DND-41 (cell line): ENCODE data around the gene NUDT22.

ENCODE experiments used
- ATAC-seq: fragments of 200-7000 bp; cut with Tn5 transposase; 3 replicates; pipeline ENCODE4 v1.9.1; 2021; ENCODE audit warnings: low read depth; ENCODE audit not compliant: insufficient read depth
- DNase-seq: peaks from one replicate; pipeline ENCODE4 v3.0.0-alpha.2; 2020
- H2AFZ ChIP-seq: 2 replicates; pipeline ENCODE4 v1.6.0; 2012; ENCODE audit warnings: low read depth, low read length
- H3K27ac ChIP-seq: 2 replicates; pipeline ENCODE4 v1.5.1; 2012; ENCODE audit warnings: low read length, inconsistent platforms
- H3K27me3 ChIP-seq: fragments of 200-600 bp; sonication (generic); 2 replicates; pipeline ENCODE4 v1.6.0; 2012; ENCODE audit warnings: low read length, mild to moderate bottlenecking, inconsistent platforms; ENCODE audit not compliant: insufficient read depth, poor library complexity
- H3K36me3 ChIP-seq: 2 replicates; pipeline ENCODE4 v1.5.1; 2012; ENCODE audit warnings: low read length, inconsistent platforms; ENCODE audit not compliant: insufficient read depth
- H3K4me1 ChIP-seq: 2 replicates; pipeline ENCODE4 v1.5.1; 2012; ENCODE audit warnings: mild to moderate bottlenecking, low read length; ENCODE audit not compliant: insufficient read depth
- H3K4me2 ChIP-seq: 2 replicates; pipeline ENCODE4 v1.6.0; 2012; ENCODE audit warnings: mild to moderate bottlenecking, moderate library complexity, low read length, inconsistent platforms; ENCODE audit not compliant: insufficient read depth
- H3K4me3 ChIP-seq, 2 experiments: fragments of 200-600 bp in 1 of 2; shearing (Covaris generic) in 1 of 2; 2 replicates each; pipeline ENCODE4 v1.5.1; 2012 to 2016; ENCODE audit warnings: inconsistent platforms in 2 of 2, low read length in 2 of 2, mild to moderate bottlenecking in 2 of 2, low read depth in 1 of 2, moderate library complexity in 1 of 2
- H3K79me2 ChIP-seq: 2 replicates; pipeline ENCODE4 v1.6.0; 2012; ENCODE audit warnings: low read length, inconsistent platforms; ENCODE audit not compliant: insufficient read depth
- H3K9ac ChIP-seq: 2 replicates; pipeline ENCODE4 v1.6.0; 2012; ENCODE audit warnings: low read depth, mild to moderate bottlenecking, inconsistent platforms, low read length, moderate library complexity
- H3K9me3 ChIP-seq: 2 replicates; pipeline ENCODE4 v1.5.1; 2012; ENCODE audit warnings: low read length, moderate library complexity, mild to moderate bottlenecking, inconsistent platforms; ENCODE audit not compliant: insufficient read depth, severe bottlenecking
- H4K20me1 ChIP-seq: 2 replicates; pipeline ENCODE4 v1.6.0; 2012; ENCODE audit warnings: low read length; ENCODE audit not compliant: insufficient read depth
- CTCF ChIP-seq: IDR thresholded peaks from 2 replicates; pipeline ENCODE4 v1.5.1; 2012; ENCODE audit warnings: borderline replicate concordance, low read length, moderate library complexity, mild to moderate bottlenecking; ENCODE audit not compliant: poor library complexity, severe bottlenecking; ENCODE audit errors: extremely low read depth
- EZH2 ChIP-seq: IDR thresholded peaks from 3 replicates; pipeline ENCODE4 v1.6.1; 2012; ENCODE audit warnings: borderline replicate concordance, low read depth, mild to moderate bottlenecking, moderate library complexity, low read length, inconsistent platforms; ENCODE audit not compliant: severe bottlenecking

Gene NUDT22

GRCh38 chr11:64233913-64234586, 8.0 kb downstream of the NUDT22 start, which contains the start of gene VEGFB:
VEGFB (plus strand) TSS chr11:64234584; CDS start chr11:64234834, 250 bp downstream.
- peaks cover 13% of the 10 kb centered on the region for H4K20me1 ChIP-seq
- H3K4me1 ChIP-seq = peaks cover 60% of the 10 kb centered on the region
- peak; percentile 74 for DNase-seq
- H3K4me2 ChIP-seq = peak within 1 kb of the TSS; percentile 99
- H3K27me3 ChIP-seq = no peaks in the 10 kb centered on the region
- H3K79me2 ChIP-seq = peaks cover 20% of the 10 kb centered on the region
- TF ChIP-seq CTCF (no peak), EZH2 (no peak)
- ATAC-seq = peak; percentile 51
- H3K9me3 ChIP-seq = no peaks in the 10 kb centered on the region
- H3K4me3 ChIP-seq = peak within 1 kb of the TSS; percentile 57 to 88
- H3K9ac ChIP-seq = peak within 1 kb of the TSS; percentile 71
- H3K27ac ChIP-seq = peak within 1 kb of the TSS; percentile 74
- peak within 1 kb of the TSS; percentile 65 for H2AFZ ChIP-seq
- peaks cover 33% of the 10 kb centered on the region for H3K36me3 ChIP-seq

GRCh38 chr11:64234647-64235379, 8.7 kb downstream of the NUDT22 start:
- Histone ChIP-seq H2AFZ (peak overlapping the region; percentile 65), H3K4me3 (peak overlapping the region; percentile 57 to 88; a peak in 3 of 4 replicates), H3K4me2 (peak overlapping the region; percentile 99), H3K27me3 (no peaks in the 10 kb centered on the region), H3K4me1 (peaks cover 59% of the 10 kb centered on the region), H4K20me1 (peaks cover 13% of the 10 kb centered on the region), H3K9ac (peak overlapping the region; percentile 71), H3K79me2 (peaks cover 18% of the 10 kb centered on the region), H3K36me3 (peaks cover 35% of the 10 kb centered on the region), H3K9me3 (no peaks in the 10 kb centered on the region), H3K27ac (peak overlapping the region; percentile 74)
- ATAC-seq (peak; percentile 60), DNase-seq (peak; percentile 67)
- TF ChIP-seq EZH2 = no peak
- TF ChIP-seq CTCF = peak; percentile 28

- no peak for DNase-seq
- Histone ChIP-seq H3K79me2 (peaks cover 18% of the 10 kb centered on the region), H4K20me1 (peaks cover 13% of the 10 kb centered on the region), H3K4me2 (peak overlapping the region; percentile 99), H3K4me3 (peak overlapping the region; percentile 57 to 88; a peak in 3 of 4 replicates), H3K4me1 (peaks cover 61% of the 10 kb centered on the region), H3K9me3 (no peaks in the 10 kb centered on the region), H2AFZ (no peak overlapping the region), H3K36me3 (peaks cover 37% of the 10 kb centered on the region), H3K27ac (peak overlapping the region; percentile 74), H3K9ac (peak overlapping the region; percentile 71), H3K27me3 (no peaks in the 10 kb centered on the region)
- TF ChIP-seq CTCF = no peak
- TF ChIP-seq EZH2 = no peak
- no peak for ATAC-seq
Measured at GRCh38 chr11:64235437-64236161, 9.5 kb downstream of the NUDT22 start.
